PC-9 (cell line): ENCODE measurements around the gene ASZ1.

Source experiments
- EZH2 ChIP-seq: fragments of 200-600 bp; sonication (generic); IDR thresholded peaks from 2 replicates; pipeline ENCODE4 v1.8.0; 2017; ENCODE audit warnings: antibody characterized with exemption, low read depth
- TF ChIP-seq, protein P1 (sequence below): fragments of 200-600 bp; sonication (generic); conservative IDR thresholded peaks from 2 replicates; pipeline ENCODE4 v1.6.1; 2017; ENCODE audit warnings: mixed run types, antibody characterized with exemption, mild to moderate bottlenecking, moderate library complexity

- TF ChIP-seq, protein P1, sequence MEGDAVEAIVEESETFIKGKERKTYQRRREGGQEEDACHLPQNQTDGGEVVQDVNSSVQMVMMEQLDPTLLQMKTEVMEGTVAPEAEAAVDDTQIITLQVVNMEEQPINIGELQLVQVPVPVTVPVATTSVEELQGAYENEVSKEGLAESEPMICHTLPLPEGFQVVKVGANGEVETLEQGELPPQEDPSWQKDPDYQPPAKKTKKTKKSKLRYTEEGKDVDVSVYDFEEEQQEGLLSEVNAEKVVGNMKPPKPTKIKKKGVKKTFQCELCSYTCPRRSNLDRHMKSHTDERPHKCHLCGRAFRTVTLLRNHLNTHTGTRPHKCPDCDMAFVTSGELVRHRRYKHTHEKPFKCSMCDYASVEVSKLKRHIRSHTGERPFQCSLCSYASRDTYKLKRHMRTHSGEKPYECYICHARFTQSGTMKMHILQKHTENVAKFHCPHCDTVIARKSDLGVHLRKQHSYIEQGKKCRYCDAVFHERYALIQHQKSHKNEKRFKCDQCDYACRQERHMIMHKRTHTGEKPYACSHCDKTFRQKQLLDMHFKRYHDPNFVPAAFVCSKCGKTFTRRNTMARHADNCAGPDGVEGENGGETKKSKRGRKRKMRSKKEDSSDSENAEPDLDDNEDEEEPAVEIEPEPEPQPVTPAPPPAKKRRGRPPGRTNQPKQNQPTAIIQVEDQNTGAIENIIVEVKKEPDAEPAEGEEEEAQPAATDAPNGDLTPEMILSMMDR: peak; percentile 60
- TF ChIP-seq EZH2: no peak
Measured at GRCh38 chr7:117385363-117386109, 41.8 kb downstream of the ASZ1 start.
